Epithelial cell of esophagus (primary cell): ENCODE results near the gene SLC10A1.
"Not testable (repeated sequence)": the region's sequence is repeated elsewhere in the genome, so short reads cannot be mapped to it uniquely, and the experiment has no call there.

Experiments used
- DNase-seq: peaks from one replicate; pipeline ENCODE4 v3.0.0; 2010; ENCODE audit warnings: low read depth
- H3K4me3 ChIP-seq: 2 replicates; pipeline ENCODE4 v1.5.1; 2011; ENCODE audit warnings: mild to moderate bottlenecking, low read length, control low read depth
- CTCF ChIP-seq: IDR thresholded peaks from 2 replicates; pipeline ENCODE4 v1.5.1; 2011; ENCODE audit warnings: low read depth, mild to moderate bottlenecking, low read length, control low read depth, inconsistent platforms; ENCODE audit not compliant: insufficient read depth; ENCODE audit errors: missing control alignments

Gene SLC10A1

DNA sequence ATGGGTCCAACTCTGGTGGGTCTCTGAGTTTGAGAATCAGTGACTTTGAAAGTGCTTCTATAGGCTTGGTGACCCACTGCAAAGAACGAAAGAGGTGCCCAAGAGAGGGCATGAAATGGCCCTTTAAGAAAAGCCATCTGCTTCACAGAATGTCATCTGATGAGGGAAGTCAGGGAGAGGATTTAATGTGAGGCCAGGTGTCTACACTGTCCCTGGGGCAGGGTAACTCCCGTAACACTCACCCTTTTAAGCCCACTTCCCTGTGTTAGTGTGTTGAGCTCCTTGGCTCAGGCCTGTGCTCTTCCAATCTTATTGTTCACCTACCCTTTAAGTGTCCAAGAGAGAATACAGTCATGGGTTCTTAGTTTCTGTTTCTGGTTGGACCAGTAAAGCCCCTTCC, 46.5 kb downstream of the SLC10A1 start:
- DNase-seq = no peak
- no peak for TF ChIP-seq CTCF
- H3K4me3 ChIP-seq = no peak overlapping the region

GRCh38 chr14:69749956-69750355, 47.1 kb downstream of the SLC10A1 start:
- no peak for DNase-seq
- no peak for TF ChIP-seq CTCF
- no peak overlapping the region for H3K4me3 ChIP-seq

GRCh38 chr14:69741055-69741454, 56.0 kb downstream of the SLC10A1 start:
- TF ChIP-seq CTCF = no peak
- DNase-seq = peak; percentile 83
- no peak overlapping the region for H3K4me3 ChIP-seq

DNA sequence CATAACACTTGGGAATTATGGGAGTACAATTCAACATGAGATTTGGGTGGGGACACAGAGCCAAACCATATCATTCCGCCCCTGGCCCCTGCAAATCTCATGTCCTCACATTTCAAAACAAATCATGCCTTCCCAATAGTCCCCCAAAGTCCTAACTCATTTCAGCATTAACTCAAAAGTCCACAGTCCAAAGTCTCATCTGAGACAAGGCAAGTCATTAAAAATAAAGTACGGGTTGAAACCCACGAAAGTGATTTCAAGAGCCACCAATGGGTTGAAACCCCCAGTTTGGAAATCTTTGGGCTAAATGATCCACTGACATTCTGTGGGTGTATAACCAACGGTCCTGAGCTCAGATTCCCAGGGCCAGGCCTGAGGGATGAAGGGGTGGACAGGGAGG, 60.6 kb downstream of the SLC10A1 start:
- not testable (repeated sequence) for H3K4me3 ChIP-seq, DNase-seq

GRCh38 chr14:69731919-69732598, 65.0 kb downstream of the SLC10A1 start:
- not testable (repeated sequence) for H3K4me3 ChIP-seq, DNase-seq

- DNase-seq = no peak
- H3K4me3 ChIP-seq = no peak overlapping the region
- TF ChIP-seq CTCF = no peak
These were observed 69.2 kb downstream of the SLC10A1 start for GRCh38 chr14:69727860-69728259.

DNA sequence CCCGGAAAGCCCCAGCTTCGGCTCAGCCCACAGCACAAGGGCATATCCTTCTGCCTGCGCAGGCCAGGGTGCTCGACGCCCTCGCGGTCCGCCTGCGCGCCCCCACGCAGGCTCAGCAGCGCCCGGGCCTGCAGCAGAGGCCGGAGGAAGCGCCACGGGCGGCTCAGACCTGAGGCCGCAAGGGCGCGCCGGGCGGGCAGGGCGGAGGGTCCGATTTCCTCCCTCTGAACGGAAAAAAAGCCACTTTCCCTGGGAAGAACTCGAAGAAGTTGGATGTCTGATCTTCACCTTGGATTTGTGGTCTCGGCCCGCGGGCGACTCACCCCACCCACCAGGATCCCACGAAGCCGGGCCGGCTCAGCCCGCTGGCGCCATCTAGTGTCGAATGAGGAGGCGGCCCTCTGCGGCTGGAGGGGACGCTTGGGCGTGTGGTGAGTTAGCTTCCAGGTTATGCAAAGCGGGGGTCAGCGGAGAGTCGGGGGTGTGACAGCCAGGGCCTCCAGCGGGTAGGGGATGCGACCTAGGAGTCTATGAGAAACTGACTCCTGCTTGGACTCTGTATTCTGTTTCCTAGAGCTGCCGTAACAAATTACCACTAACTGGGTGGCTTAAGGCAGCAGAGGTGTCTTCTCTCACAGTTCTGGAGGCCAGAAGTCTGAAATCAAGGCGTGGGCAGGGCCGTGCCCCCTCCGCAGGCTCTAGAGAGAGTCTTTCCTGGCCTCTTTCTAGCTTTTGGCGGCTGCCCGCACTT, 70.1 kb downstream of the SLC10A1 start:
- peak overlapping the region; percentile 41 for H3K4me3 ChIP-seq
- DNase-seq = peak; percentile 61
- peak; percentile 92 for TF ChIP-seq CTCF
